ENCODE data around the gene EDEM2. TPM values are rescaled to one million over a fixed set of nuclear protein-coding genes. Genes with fewer than 3 reads are reported as not detected.
"Not testable (repeated sequence)": the region's sequence is repeated elsewhere in the genome, so short reads cannot be mapped to it uniquely, and the experiment has no call there.

The EDEM2 gene
- total RNA-seq, 2 donors from 2014 or later: 13.8 to 16.1 TPM

GRCh38 chr20:35117196-35117595 is 29.9 kb downstream of the EDEM2 start:
- no peak for TF ChIP-seq CTCF (IDR thresholded peaks at IDR 0.05)
- no peak overlapping the region for H3K4me3 ChIP-seq
- H3K9me3 ChIP-seq: no peaks in the 10 kb centered on the region
- H3K27me3 ChIP-seq: no peaks in the 10 kb centered on the region
- peaks cover 54% of the 10 kb centered on the region for H3K36me3 ChIP-seq
- H3K4me1 ChIP-seq: peaks cover 0 to 10% of the 10 kb centered on the region in 2 donors
- DNase-seq (ENCODE audit: low spot score): no peak
- peak overlapping the region in 1 of 2 donors; percentile 8 for H3K27ac ChIP-seq

GRCh38 chr20:35116258-35116657 is 30.9 kb downstream of the EDEM2 start:
- Histone ChIP-seq H3K27me3 (no peaks in the 10 kb centered on the region), H3K36me3 (peaks cover 45% of the 10 kb centered on the region), H3K4me3 (no peak overlapping the region), H3K27ac (peak overlapping the region in 1 of 2 donors; percentile 3), H3K4me1 (peaks cover 0 to 7% of the 10 kb centered on the region in 2 donors), H3K9me3 (no peaks in the 10 kb centered on the region)
- no peak for TF ChIP-seq CTCF (IDR thresholded peaks at IDR 0.05)
- DNase-seq (ENCODE audit: low spot score): no peak

DNA sequence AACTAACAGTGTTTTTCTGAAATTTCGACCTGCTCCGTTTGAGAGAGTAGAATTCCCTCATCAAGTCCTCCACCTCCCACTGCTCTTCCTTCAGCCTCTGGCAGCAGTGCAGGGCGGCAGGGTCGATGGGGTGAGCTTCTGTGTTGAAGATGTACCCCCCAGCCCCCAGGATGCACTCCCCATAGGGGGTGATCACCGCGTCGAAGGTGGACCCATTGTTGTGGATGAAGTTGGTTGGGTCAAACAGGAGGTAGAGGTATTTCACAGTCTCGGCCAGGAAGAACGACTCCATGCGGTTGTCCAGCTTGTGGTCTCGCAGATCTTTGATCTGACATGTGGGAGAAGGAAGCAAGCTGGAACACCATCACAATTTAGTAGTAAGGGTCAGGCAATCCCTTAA is 31.5 kb downstream of the EDEM2 start:
- Histone ChIP-seq H3K27ac (no peak overlapping the region), H3K9me3 (no peaks in the 10 kb centered on the region), H3K27me3 (no peaks in the 10 kb centered on the region), H3K36me3 (peaks cover 38% of the 10 kb centered on the region), H3K4me1 (peaks cover 0 to under 1% of the 10 kb centered on the region in 2 donors), H3K4me3 (no peak overlapping the region)
- DNase-seq (ENCODE audit: low spot score): no peak
- no peak for TF ChIP-seq CTCF (IDR thresholded peaks at IDR 0.05)

- H3K27ac ChIP-seq; DNase-seq (ENCODE audit: low spot score); H3K4me1 ChIP-seq; H3K9me3 ChIP-seq; H3K4me3 ChIP-seq; H3K27me3 ChIP-seq: not testable (repeated sequence)
- H3K36me3 ChIP-seq: peaks cover 13% of the 10 kb centered on the region
These were observed 34.9 kb downstream of the EDEM2 start for GRCh38 chr20:35112276-35112675.

GRCh38 chr20:35111141-35111888 is 35.8 kb downstream of the EDEM2 start:
- no peak for DNase-seq (ENCODE audit: low spot score)
- no peak for TF ChIP-seq CTCF (IDR thresholded peaks at IDR 0.05)
- H3K27ac ChIP-seq: no peak overlapping the region
- no peaks in the 10 kb centered on the region for H3K4me1 ChIP-seq
- no peaks in the 10 kb centered on the region for H3K9me3 ChIP-seq
- peaks cover 7% of the 10 kb centered on the region for H3K36me3 ChIP-seq
- no peaks in the 10 kb centered on the region for H3K27me3 ChIP-seq
- no peak overlapping the region for H3K4me3 ChIP-seq

- TF ChIP-seq CTCF (IDR thresholded peaks at IDR 0.05): no peak
- Histone ChIP-seq H3K27ac (no peak overlapping the region), H3K36me3 (no peaks in the 10 kb centered on the region), H3K4me3 (no peak overlapping the region), H3K4me1 (no peaks in the 10 kb centered on the region), H3K27me3 (no peaks in the 10 kb centered on the region), H3K9me3 (no peaks in the 10 kb centered on the region)
- DNase-seq (ENCODE audit: low spot score): no peak
These were observed 38.2 kb downstream of the EDEM2 start for GRCh38 chr20:35108921-35109320.

Data from right atrium auricular region (tissue), 2 donors.